Measurements from ENCODE around the gene CAV1. TPM values are rescaled to one million over a fixed set of nuclear protein-coding genes. Genes with fewer than 3 reads are reported as not detected.

Gene CAV1
- total RNA-seq, 1 experiment from 2014 or later: 4.9 TPM

DNA sequence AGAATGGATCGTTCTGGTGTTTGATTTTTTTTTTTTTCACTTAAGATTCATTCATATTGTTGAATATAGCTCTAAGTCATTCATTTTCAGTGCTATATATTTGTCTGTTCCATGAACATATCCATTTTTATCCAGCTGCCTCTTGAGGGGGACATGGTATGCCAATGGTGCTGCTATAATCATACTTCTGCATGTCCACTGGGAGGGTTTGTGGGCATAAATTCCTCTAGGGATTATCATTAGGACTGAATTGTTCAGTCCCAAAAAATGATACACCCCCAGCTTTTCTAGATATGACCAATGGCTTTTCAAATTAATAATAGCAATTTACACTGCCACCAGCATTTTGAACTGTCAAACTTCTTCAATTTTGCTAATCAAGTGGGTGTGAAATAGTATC is 41.1 kb downstream of the CAV1 start:
- H3K4me3 Mint-ChIP-seq (ENCODE audit: unreplicated experiment): no peak overlapping the region
- H3K4me3 ChIP-seq (ENCODE audit: low read depth, low read length): no peak overlapping the region
- DNase-seq: no peak
- H3K27me3 ChIP-seq (replicated peaks; ENCODE audit: control insufficient read depth, insufficient read depth, low read length): no peaks in the 10 kb centered on the region
- ChIA-PET CTCF (no interaction called here), POLR2A (no interaction called here)
- intact Hi-C loops (cut with micrococcal nuclease; ENCODE audit: unreplicated experiment): no loop called here
- peaks cover 7% of the 10 kb centered on the region for H3K27me3 Mint-ChIP-seq (ENCODE audit: insufficient read depth, unreplicated experiment)
- H3K4me1 Mint-ChIP-seq (ENCODE audit: low read depth, unreplicated experiment): peaks cover 9% of the 10 kb centered on the region
- H3K36me3 Mint-ChIP-seq (ENCODE audit: insufficient read depth, unreplicated experiment): no peaks in the 10 kb centered on the region
- H3K36me3 ChIP-seq (ENCODE audit: control insufficient read depth, insufficient read depth, low read length): no peaks in the 10 kb centered on the region
- TF ChIP-seq CTCF (IDR thresholded peaks at IDR 0.05; ENCODE audit: insufficient read depth in 1 of 2, low read depth in 1 of 2, low read length in 1 of 2, severe bottlenecking in 1 of 2, unreplicated experiment in 1 of 2): no peak
- BruUV-seq (replicated peaks): no TSS peak
- H3K9me3 Mint-ChIP-seq (ENCODE audit: unreplicated experiment): peaks cover 12% of the 10 kb centered on the region
- H3K4me1 ChIP-seq: no peaks in the 10 kb centered on the region
- no peak overlapping the region for H3K27ac Mint-ChIP-seq (ENCODE audit: unreplicated experiment)
- no peaks in the 10 kb centered on the region for H3K9me3 ChIP-seq

GRCh38 chr7:116566666-116567065 is 41.8 kb downstream of the CAV1 start:
- no peak overlapping the region for H3K4me3 Mint-ChIP-seq (ENCODE audit: unreplicated experiment)
- Histone ChIP-seq H3K27me3 (replicated peaks; ENCODE audit: control insufficient read depth, insufficient read depth, low read length) (no peaks in the 10 kb centered on the region), H3K4me3 (ENCODE audit: low read depth, low read length) (no peak overlapping the region), H3K36me3 (ENCODE audit: control insufficient read depth, insufficient read depth, low read length) (no peaks in the 10 kb centered on the region), H3K9me3 (no peaks in the 10 kb centered on the region), H3K4me1 (peaks cover 6% of the 10 kb centered on the region)
- no peak overlapping the region for H3K27ac Mint-ChIP-seq (ENCODE audit: unreplicated experiment)
- peaks cover 9% of the 10 kb centered on the region for H3K4me1 Mint-ChIP-seq (ENCODE audit: low read depth, unreplicated experiment)
- ChIA-PET POLR2A (no interaction called here), CTCF (no interaction called here)
- H3K36me3 Mint-ChIP-seq (ENCODE audit: insufficient read depth, unreplicated experiment): no peaks in the 10 kb centered on the region
- H3K9me3 Mint-ChIP-seq (ENCODE audit: unreplicated experiment): peaks cover 6% of the 10 kb centered on the region
- H3K27me3 Mint-ChIP-seq (ENCODE audit: insufficient read depth, unreplicated experiment): peaks cover 7% of the 10 kb centered on the region
- BruUV-seq (replicated peaks): no TSS peak
- intact Hi-C loops (cut with micrococcal nuclease; ENCODE audit: unreplicated experiment): no loop called here
- TF ChIP-seq CTCF (IDR thresholded peaks at IDR 0.05; ENCODE audit: insufficient read depth in 1 of 2, low read depth in 1 of 2, low read length in 1 of 2, severe bottlenecking in 1 of 2, unreplicated experiment in 1 of 2): no peak
- DNase-seq: no peak

DNA sequence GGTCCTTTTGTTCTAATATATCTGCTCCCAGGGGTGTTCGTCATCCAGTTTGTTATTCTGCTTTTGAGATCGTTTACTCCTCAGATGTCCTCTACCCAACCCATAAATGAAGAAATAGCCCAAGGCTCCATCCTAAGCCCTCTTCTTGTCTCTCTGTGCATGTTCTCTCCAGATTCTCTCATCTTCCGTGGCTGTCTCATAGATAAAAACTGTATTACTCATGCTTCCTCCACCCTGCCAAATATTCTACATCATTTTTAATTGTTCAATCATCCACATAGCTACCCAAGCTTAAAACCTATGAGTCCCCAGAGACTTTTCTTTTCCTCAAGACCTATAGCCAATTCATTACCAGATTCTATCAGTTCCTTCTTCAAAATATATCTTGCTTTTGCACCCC is 44.9 kb downstream of the CAV1 start:
- H3K4me3 Mint-ChIP-seq (ENCODE audit: unreplicated experiment): no peak overlapping the region
- no TSS peak for BruUV-seq (replicated peaks)
- no peak for TF ChIP-seq CTCF (IDR thresholded peaks at IDR 0.05; ENCODE audit: insufficient read depth in 1 of 2, low read depth in 1 of 2, low read length in 1 of 2, severe bottlenecking in 1 of 2, unreplicated experiment in 1 of 2)
- peaks cover 26% of the 10 kb centered on the region for H3K4me1 ChIP-seq
- H3K27me3 ChIP-seq (replicated peaks; ENCODE audit: control insufficient read depth, insufficient read depth, low read length): no peaks in the 10 kb centered on the region
- peaks cover 13% of the 10 kb centered on the region for H3K4me1 Mint-ChIP-seq (ENCODE audit: low read depth, unreplicated experiment)
- no peaks in the 10 kb centered on the region for H3K27me3 Mint-ChIP-seq (ENCODE audit: insufficient read depth, unreplicated experiment)
- no peaks in the 10 kb centered on the region for H3K36me3 Mint-ChIP-seq (ENCODE audit: insufficient read depth, unreplicated experiment)
- no peak overlapping the region for H3K27ac Mint-ChIP-seq (ENCODE audit: unreplicated experiment)
- H3K9me3 ChIP-seq: no peaks in the 10 kb centered on the region
- H3K36me3 ChIP-seq (ENCODE audit: control insufficient read depth, insufficient read depth, low read length): no peaks in the 10 kb centered on the region
- no peaks in the 10 kb centered on the region for H3K9me3 Mint-ChIP-seq (ENCODE audit: unreplicated experiment)
- intact Hi-C loops (cut with micrococcal nuclease; ENCODE audit: unreplicated experiment): no loop called here
- DNase-seq: no peak
- POLR2A ChIA-PET: no interaction called here
- CTCF ChIA-PET: no interaction called here
- no peak overlapping the region for H3K4me3 ChIP-seq (ENCODE audit: low read depth, low read length)
